A549 (cell line): Measurements from ENCODE around the gene FAT1. TPM values are rescaled to one million over a fixed set of nuclear protein-coding genes. Genes with fewer than 3 reads are reported as not detected.
"Not testable (repeated sequence)": the region's sequence is repeated elsewhere in the genome, so short reads cannot be mapped to it uniquely, and the experiment has no call there.

Source experiments
- ATAC-seq, 2 experiments: fragments of 200-7000 bp in 1 of 2; fragments of >200 bp in 1 of 2; cut with Nextera tagmentation in 1 of 2; cut with Tn5 transposase in 1 of 2; 3 replicates each; pipeline versions ENCODE4 v1.8.0 to v1.9.1; 2018 to 2020; ENCODE audit warnings: mild to moderate bottlenecking in 1 of 2, moderate library complexity in 1 of 2
- CTCF ChIA-PET: fragments of 300-600 bp; sonication (Branson Sonifier 250); formaldehyde crosslinking; extraction: SDS; loops from one replicate; lab custom pipeline; 2021; ENCODE audit warnings: antibody characterized with exemption, inconsistent platforms; lab: Yijun Ruan, JAX
- POLR2A ChIA-PET: fragments of 350-600 bp; formaldehyde crosslinking; extraction: SDS; loops from one replicate; lab custom pipeline; 2021; ENCODE audit warnings: antibody characterized with exemption, inconsistent platforms; lab: Yijun Ruan, JAX
- DNase-seq, 2 experiments: peaks; one replicate each; pipeline versions ENCODE4 v3.0.0 to v3.0.0-alpha.2; 2011 to 2016; ENCODE audit warnings: low read depth in 1 of 2, low spot score in 1 of 2
- FAIRE-seq: peaks from 2 replicates; lab custom pipeline; 2011; peaks lifted over from hg19 to GRCh38; lab: Jason Lieb, UNC
- H3K27ac ChIP-seq, 2 experiments: fragments of >200 bp; sonication (Bioruptor Twin); formaldehyde crosslinking; 3 replicates each; pipeline ENCODE4 v1.5.1; 2016 to 2017
- H3K4me1 ChIP-seq: fragments of >200 bp; sonication (Bioruptor Twin); formaldehyde crosslinking; 3 replicates; pipeline ENCODE4 v1.6.1; 2016
- H3K4me2 ChIP-seq: fragments of >200 bp; sonication (Bioruptor Twin); formaldehyde crosslinking; 3 replicates; pipeline ENCODE4 v1.6.1; 2016
- H3K4me3 ChIP-seq: fragments of >200 bp; sonication (Bioruptor Twin); formaldehyde crosslinking; 3 replicates; pipeline ENCODE4 v1.5.1; 2016
- H3K9me3 ChIP-seq: fragments of >200 bp; sonication (Bioruptor Twin); formaldehyde crosslinking; 3 replicates; pipeline ENCODE4 v1.6.1; 2016
- CBX8 ChIP-seq: fragments of 200-600 bp; sonication (generic); IDR thresholded peaks from 2 replicates; pipeline ENCODE4 v1.6.1; 2016
- CEBPB ChIP-seq, 2 experiments: fragments of >200 bp in 1 of 2; sonication (Bioruptor Twin) in 1 of 2; formaldehyde crosslinking in 1 of 2; IDR thresholded peaks; 2 replicates each; pipeline ENCODE4 v1.6.1; 2012 to 2016
- EHMT2 ChIP-seq: fragments of 200-600 bp; sonication (generic); IDR thresholded peaks from 2 replicates; pipeline ENCODE4 v1.6.1; 2016; ENCODE audit warnings: antibody characterized with exemption, low read depth, mild to moderate bottlenecking, moderate library complexity
- FOSB ChIP-seq: fragments of 250-450 bp; sonication (Bioruptor Pico); IDR thresholded peaks from 2 replicates; pipeline ENCODE4 v1.5.0; 2020; ENCODE audit warnings: mild to moderate bottlenecking, moderate library complexity
- HOXB13 ChIP-seq: fragments of 250-450 bp; sonication (Bioruptor Pico); IDR thresholded peaks from 2 replicates; pipeline ENCODE4 v1.5.0; 2020; ENCODE audit warnings: low read depth, mild to moderate bottlenecking, moderate library complexity
- KDM1A ChIP-seq: fragments of 200-600 bp; sonication (generic); IDR thresholded peaks from 2 replicates; pipeline ENCODE4 v1.6.1; 2016; ENCODE audit warnings: low read depth, mild to moderate bottlenecking
- KDM5A ChIP-seq: fragments of 200-600 bp; sonication (generic); IDR thresholded peaks from 2 replicates; pipeline ENCODE4 v1.6.1; 2016; ENCODE audit warnings: antibody characterized with exemption, mild to moderate bottlenecking
- MAZ ChIP-seq: fragments of 150-350 bp; IDR thresholded peaks from 2 replicates; pipeline ENCODE4 v1.6.1; 2014; ENCODE audit warnings: antibody characterized with exemption, low read depth, low read length, borderline replicate concordance
- MYC ChIP-seq: IDR thresholded peaks from 2 replicates; pipeline ENCODE4 v1.6.1; 2012; ENCODE audit warnings: mild to moderate bottlenecking, inconsistent platforms, low read length, improper control_type of control experiment, borderline replicate concordance
- NFE2L2 ChIP-seq: fragments of 150-350 bp; conservative IDR thresholded peaks from 2 replicates; pipeline ENCODE4 v1.6.1; 2014; ENCODE audit warnings: low read length
- NPAS2 ChIP-seq: fragments of 250-450 bp; sonication (Bioruptor Pico); IDR thresholded peaks from 2 replicates; pipeline ENCODE4 v1.8.0; 2022; ENCODE audit warnings: mild to moderate bottlenecking, moderate library complexity, borderline replicate concordance
- POLR2A ChIP-seq: IDR thresholded peaks from 2 replicates; pipeline ENCODE4 v1.6.1; 2012; ENCODE audit warnings: mild to moderate bottlenecking, low read length
- RAD21 ChIP-seq, 2 experiments: fragments of >200 bp in 1 of 2; sonication (Bioruptor Twin) in 1 of 2; formaldehyde crosslinking in 1 of 2; IDR thresholded peaks in 1 of 2; conservative IDR thresholded peaks in 1 of 2; 2 replicates in 1 of 2; 3 replicates in 1 of 2; pipeline ENCODE4 v1.6.1; 2012 to 2018; ENCODE audit warnings: inconsistent platforms in 1 of 2
- RNF2 ChIP-seq: fragments of 200-600 bp; sonication (generic); IDR thresholded peaks from 2 replicates; pipeline ENCODE4 v1.6.1; 2016; ENCODE audit warnings: low read depth, mild to moderate bottlenecking, antibody characterized with exemption, moderate library complexity, borderline replicate concordance
- SREBF2 ChIP-seq: fragments of 450-650 bp; IDR thresholded peaks from 2 replicates; pipeline ENCODE4 v1.6.1; 2014; ENCODE audit warnings: mild to moderate bottlenecking, moderate library complexity
- WGBS: methylation state at CpG from one replicate; pipeline ENCODE4 v1.1.6; 2017; ENCODE audit errors: missing lambda C conversion rate; 5-methylcytosine and 5-hydroxymethylcytosine counted together
- polyA plus RNA-seq, 4 experiments: library from polyadenylated mRNA; depleted of rRNA in 3 of 4; stranded (reverse); fragments of >200 nt; fragmentation: RNase III in 1 of 4; extraction: RNeasy Plus Mini Kit Qiagen cat#74134 plus additional on column Dnase treatment in 1 of 4; gene quantifications; 2 replicates in 3 of 4; 3 replicates in 1 of 4; pipeline ENCODE4 v1.2.3, GENCODE V29; 2011 to 2017
- TF ChIP-seq, protein P1 (sequence below): fragments of 250-450 bp; sonication (Bioruptor Pico); IDR thresholded peaks from 2 replicates; pipeline ENCODE4 v1.5.0; 2020; ENCODE audit warnings: low read depth, mild to moderate bottlenecking, moderate library complexity
- TF ChIP-seq, protein P2 (sequence below): fragments of 450-650 bp; IDR thresholded peaks from 2 replicates; pipeline ENCODE4 v1.6.1; 2014; ENCODE audit warnings: antibody characterized with exemption
- TF ChIP-seq, protein P3 (sequence below): fragments of 250-450 bp; sonication (Bioruptor Pico); IDR thresholded peaks from 2 replicates; pipeline ENCODE4 v1.5.0; 2021; ENCODE audit warnings: mild to moderate bottlenecking, moderate library complexity, borderline replicate concordance
- TF ChIP-seq, protein P4 (sequence below): IDR thresholded peaks from 2 replicates; pipeline ENCODE4 v1.6.1; 2012

Gene FAT1
- polyA plus RNA-seq, 2 of the 4 experiments (the other 2 are of a cell fraction): 62.2 to 177 TPM

DNA sequence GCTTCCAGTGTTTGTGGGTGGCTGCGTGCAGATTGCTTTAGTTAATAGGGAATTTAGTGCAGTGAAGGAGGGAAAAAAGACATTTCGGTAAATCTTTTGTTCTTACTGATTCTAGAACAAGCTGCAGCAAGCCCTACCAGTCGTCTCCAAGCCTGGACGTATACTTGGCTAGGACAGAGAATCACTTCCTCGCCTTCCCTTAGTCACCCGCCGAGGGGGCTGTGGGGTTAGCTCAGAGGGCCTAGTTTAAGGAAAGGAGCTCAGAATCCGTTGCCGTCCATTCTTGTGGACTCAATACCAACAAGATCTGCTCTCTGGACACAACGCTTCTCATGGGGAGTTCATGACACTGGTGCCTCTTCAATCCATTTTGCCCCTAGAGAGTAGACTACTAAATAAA is 36.3 kb upstream of the FAT1 start (continued):
- TF ChIP-seq HOXB13: no peak
- TF ChIP-seq, protein P1, sequence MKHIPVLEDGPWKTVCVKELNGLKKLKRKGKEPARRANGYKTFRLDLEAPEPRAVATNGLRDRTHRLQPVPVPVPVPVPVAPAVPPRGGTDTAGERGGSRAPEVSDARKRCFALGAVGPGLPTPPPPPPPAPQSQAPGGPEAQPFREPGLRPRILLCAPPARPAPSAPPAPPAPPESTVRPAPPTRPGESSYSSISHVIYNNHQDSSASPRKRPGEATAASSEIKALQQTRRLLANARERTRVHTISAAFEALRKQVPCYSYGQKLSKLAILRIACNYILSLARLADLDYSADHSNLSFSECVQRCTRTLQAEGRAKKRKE (CRISPR knock-in tag): no peak
- no peak for TF ChIP-seq MAZ
- TF ChIP-seq CBX8: no peak
- no peak for TF ChIP-seq KDM1A

DNA sequence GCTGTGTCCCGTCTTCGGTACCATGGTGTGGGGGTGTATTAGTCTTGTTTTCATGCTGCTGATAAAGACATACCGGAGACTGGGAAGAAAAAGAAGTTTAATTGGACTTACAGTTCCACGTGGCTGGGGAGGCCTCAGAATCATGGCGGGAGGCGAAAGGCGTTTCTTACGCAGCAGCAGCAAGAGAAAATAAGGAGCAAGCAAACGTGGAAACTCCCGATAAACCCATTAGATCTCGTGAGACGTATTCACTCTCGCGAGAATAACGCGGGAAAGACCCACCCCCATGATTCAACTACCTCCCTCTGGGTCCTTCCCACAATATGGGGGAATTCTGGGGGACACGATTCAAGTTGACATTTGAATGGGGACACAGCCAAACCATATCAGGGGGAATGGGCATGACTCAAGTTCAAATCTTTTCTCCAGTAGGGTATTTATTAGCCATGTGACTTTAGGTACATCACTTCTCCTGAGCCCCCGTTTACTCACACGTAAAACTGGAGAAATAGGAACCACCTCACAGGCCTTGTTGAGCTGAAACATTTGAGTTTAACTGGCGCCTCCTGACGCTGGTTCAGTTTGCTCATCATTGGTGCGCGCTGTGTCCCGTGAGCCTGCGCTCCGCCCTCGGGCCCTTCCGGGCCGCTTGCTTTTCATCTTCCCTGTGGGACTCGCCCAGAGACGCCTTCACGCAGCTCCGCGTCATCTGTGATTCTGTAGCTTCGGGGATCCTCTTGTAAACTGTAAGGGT is 35.5 kb upstream of the FAT1 start:
- no peak for TF ChIP-seq MYC
- WGBS: 93% methylated on average over 35 of the region's 35 CpGs
- Histone ChIP-seq H3K27ac (no peak overlapping the region), H3K4me1 (peaks cover 6% of the 10 kb centered on the region; the same call in 1 of the 3 replicates), H3K4me3 (no peak overlapping the region), H3K4me2 (no peak overlapping the region), H3K9me3 (no peaks in the 10 kb centered on the region)
- no peak for ATAC-seq
- ChIA-PET POLR2A (no interaction called here), CTCF (interaction anchor here (1.4 kb wide), 1 partner anchor 9 kb away, joined by 3 read pairs; no protein-coding TSS in a partner anchor)
- FAIRE-seq: no peak
- DNase-seq: no peak

DNA sequence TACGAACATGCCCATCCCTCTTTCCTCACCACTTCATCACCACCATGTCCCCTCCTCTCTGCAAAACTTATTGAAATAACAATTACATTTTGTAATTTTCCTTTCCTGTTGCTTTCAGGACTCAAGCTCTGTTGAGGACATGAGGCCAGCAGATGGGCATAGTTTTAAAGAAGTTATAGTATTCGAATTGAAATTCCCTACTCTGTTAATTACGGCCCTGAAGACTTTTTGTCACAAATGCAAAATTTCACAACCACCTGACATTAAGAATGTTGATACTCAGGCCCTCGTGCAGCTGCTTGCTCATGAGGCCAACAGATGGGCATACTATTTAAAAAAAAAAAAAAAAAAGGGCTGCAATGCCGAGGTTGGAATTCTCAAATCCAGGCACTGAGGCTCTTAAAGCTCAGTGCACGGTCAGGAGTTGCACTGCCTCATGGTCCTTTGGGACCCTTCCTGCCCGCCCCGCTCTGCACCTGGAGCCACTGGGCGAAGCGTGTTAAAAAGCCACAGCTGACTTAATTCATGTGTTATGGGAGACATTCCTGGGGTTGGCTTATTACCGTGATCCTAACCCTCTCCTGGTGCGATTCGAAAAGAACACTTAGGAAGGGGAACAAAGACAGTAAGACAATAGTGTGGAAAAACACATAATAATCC is 34.2 kb upstream of the FAT1 start:
- POLR2A ChIA-PET: no interaction called here
- Histone ChIP-seq H3K4me3 (no peak overlapping the region), H3K4me2 (no peak overlapping the region), H3K27ac (no peak overlapping the region), H3K9me3 (no peaks in the 10 kb centered on the region)
- 85% methylated on average over 13 of the region's 13 CpGs for WGBS
- no peak for FAIRE-seq
- no peak for ATAC-seq
- no peak for DNase-seq
- TF ChIP-seq, protein P2, sequence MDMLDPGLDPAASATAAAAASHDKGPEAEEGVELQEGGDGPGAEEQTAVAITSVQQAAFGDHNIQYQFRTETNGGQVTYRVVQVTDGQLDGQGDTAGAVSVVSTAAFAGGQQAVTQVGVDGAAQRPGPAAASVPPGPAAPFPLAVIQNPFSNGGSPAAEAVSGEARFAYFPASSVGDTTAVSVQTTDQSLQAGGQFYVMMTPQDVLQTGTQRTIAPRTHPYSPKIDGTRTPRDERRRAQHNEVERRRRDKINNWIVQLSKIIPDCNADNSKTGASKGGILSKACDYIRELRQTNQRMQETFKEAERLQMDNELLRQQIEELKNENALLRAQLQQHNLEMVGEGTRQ: no peak
- TF ChIP-seq, protein P3, sequence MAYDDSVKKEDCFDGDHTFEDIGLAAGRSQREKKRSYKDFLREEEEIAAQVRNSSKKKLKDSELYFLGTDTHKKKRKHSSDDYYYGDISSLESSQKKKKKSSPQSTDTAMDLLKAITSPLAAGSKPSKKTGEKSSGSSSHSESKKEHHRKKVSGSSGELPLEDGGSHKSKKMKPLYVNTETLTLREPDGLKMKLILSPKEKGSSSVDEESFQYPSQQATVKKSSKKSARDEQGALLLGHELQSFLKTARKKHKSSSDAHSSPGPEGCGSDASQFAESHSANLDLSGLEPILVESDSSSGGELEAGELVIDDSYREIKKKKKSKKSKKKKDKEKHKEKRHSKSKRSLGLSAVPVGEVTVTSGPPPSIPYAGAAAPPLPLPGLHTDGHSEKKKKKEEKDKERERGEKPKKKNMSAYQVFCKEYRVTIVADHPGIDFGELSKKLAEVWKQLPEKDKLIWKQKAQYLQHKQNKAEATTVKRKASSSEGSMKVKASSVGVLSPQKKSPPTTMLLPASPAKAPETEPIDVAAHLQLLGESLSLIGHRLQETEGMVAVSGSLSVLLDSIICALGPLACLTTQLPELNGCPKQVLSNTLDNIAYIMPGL (CRISPR knock-in tag): no peak
- TF ChIP-seq KDM5A (no peak), EHMT2 (no peak), RAD21 (conservative IDR thresholded peaks at IDR 0.05 in 1 of 2, IDR thresholded peaks at IDR 0.05 in 1 of 2) (no peak), NPAS2 (CRISPR knock-in tag) (no peak), SREBF2 (no peak), FOSB (CRISPR knock-in tag) (no peak), MYC (no peak), CBX8 (no peak), NFE2L2 (no peak), RNF2 (no peak), CEBPB (IDR thresholded peaks at IDR 0.05) (no peak), POLR2A (no peak)
- TF ChIP-seq, protein P4, sequence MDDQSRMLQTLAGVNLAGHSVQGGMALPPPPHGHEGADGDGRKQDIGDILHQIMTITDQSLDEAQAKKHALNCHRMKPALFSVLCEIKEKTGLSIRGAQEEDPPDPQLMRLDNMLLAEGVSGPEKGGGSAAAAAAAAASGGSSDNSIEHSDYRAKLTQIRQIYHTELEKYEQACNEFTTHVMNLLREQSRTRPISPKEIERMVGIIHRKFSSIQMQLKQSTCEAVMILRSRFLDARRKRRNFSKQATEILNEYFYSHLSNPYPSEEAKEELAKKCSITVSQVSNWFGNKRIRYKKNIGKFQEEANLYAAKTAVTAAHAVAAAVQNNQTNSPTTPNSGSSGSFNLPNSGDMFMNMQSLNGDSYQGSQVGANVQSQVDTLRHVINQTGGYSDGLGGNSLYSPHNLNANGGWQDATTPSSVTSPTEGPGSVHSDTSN: no peak
- TF ChIP-seq, all 56 proteins: peak for 0
- H3K4me1 ChIP-seq: 0 out of 3 replicates have a peak, but pooled peaks cover 6% of the 10 kb centered on the region
- CTCF ChIA-PET: interaction anchor here (1.5 kb wide), 1 partner anchor 88 kb away, joined by 4 read pairs; no protein-coding TSS in a partner anchor

DNA sequence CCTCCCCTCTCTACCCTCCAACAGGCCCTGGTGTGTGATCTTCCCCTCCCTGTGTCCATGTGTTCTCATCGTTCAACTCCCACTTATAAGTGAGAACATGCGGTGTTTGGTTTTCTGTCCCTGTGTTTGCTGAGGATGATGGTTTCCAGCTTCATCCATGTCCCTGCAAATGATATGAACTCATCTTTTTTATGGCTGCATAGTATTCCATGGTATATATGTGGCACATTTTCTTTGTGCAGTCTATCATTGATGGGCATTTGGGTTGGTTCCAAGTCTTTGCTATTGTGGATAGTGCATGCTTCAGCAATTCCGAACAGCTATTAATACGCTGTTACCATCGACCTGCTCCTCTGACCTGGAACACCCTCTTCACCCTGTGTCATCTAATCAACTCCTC is 32.9 kb upstream of the FAT1 start:
- DNase-seq, POLR2A ChIA-PET, ATAC-seq, H3K4me1 ChIP-seq, H3K27ac ChIP-seq, H3K4me3 ChIP-seq, H3K9me3 ChIP-seq, H3K4me2 ChIP-seq, FAIRE-seq: not testable (repeated sequence)
- CTCF ChIA-PET: interaction anchor here (1.5 kb wide), 1 partner anchor 87 kb away, joined by 4 read pairs; no protein-coding TSS in a partner anchor
- 89% methylated on average over 5 of the region's 5 CpGs for WGBS
